HepG2 (cell line): ENCODE results near the gene CCDC6. TPM values are rescaled to one million over a fixed set of nuclear protein-coding genes. Genes with fewer than 3 reads are reported as not detected.

Experiments
- HOXD1 ChIP-seq: sonication (generic); formaldehyde crosslinking; IDR thresholded peaks from 2 replicates; pipeline ENCODE4 v1.5.0; 2020; ENCODE audit warnings: missing genetic modification reagents
- NAIF1 ChIP-seq: sonication (generic); formaldehyde crosslinking; IDR thresholded peaks from 2 replicates; pipeline ENCODE4 v1.5.0; 2020; ENCODE audit warnings: mild to moderate bottlenecking, missing genetic modification reagents, borderline replicate concordance
- NFYB ChIP-seq: sonication (generic); formaldehyde crosslinking; IDR thresholded peaks from 2 replicates; pipeline ENCODE4 v1.4.0; 2020; ENCODE audit warnings: missing genetic modification reagents
- PRMT3 ChIP-seq: sonication (generic); formaldehyde crosslinking; IDR thresholded peaks from 2 replicates; pipeline ENCODE4 v1.8.1; 2022; ENCODE audit warnings: low read depth, mild to moderate bottlenecking, moderate library complexity, missing genetic modification reagents, borderline replicate concordance
- RFXANK ChIP-seq: IDR thresholded peaks from 2 replicates; pipeline ENCODE4 v1.6.1; 2016
- SRSF1 ChIP-seq: fragments of 200-400 bp; formaldehyde crosslinking; optimal IDR thresholded peaks from 2 replicates; pipeline ENCODE3; 2017; ENCODE audit warnings: mild to moderate bottlenecking, low read depth, low read length, moderate library complexity
- ZIK1 ChIP-seq: sonication (generic); formaldehyde crosslinking; IDR thresholded peaks from 2 replicates; pipeline ENCODE4 v1.5.0; 2020; ENCODE audit warnings: mild to moderate bottlenecking, low read depth, missing genetic modification reagents, borderline replicate concordance
- ZNF253 ChIP-seq: sonication (generic); formaldehyde crosslinking; IDR thresholded peaks from 2 replicates; pipeline ENCODE4 v1.8.0; 2022; ENCODE audit warnings: mild to moderate bottlenecking, missing genetic modification reagents, borderline replicate concordance
- ZNF589 ChIP-seq: sonication (generic); formaldehyde crosslinking; conservative IDR thresholded peaks from 2 replicates; pipeline ENCODE4 v1.8.0; 2022; ENCODE audit warnings: mild to moderate bottlenecking, moderate library complexity, missing genetic modification reagents
- polyA plus RNA-seq, 8 experiments: library from polyadenylated mRNA; depleted of rRNA in 3 of 8; stranded (reverse) in 7 of 8; unstranded in 1 of 8; fragments of >200 nt; fragmentation: Illumina TruSeq in 4 of 8; extraction: Trizol in 4 of 8; gene quantifications; 2 replicates each; pipeline versions ENCODE4 v1.2.1 to v1.2.3, GENCODE V29; 2011 to 2016; ENCODE audit warnings: low read depth in 4 of 8, missing spikeins in 1 of 8, mixed read lengths in 1 of 8; ENCODE audit not compliant: insufficient read depth in 1 of 8
- total RNA-seq, 5 experiments: library from RNA; depleted of rRNA; stranded (reverse); fragments of >200 nt; fragmentation: Illumina TruSeq; extraction: Trizol; gene quantifications; 2 replicates each; pipeline ENCODE4 v1.2.3, GENCODE V29; 2016; ENCODE audit warnings: low read depth in 1 of 5
- TF ChIP-seq, protein P1 (sequence below), 2 experiments: IDR thresholded peaks; 2 replicates each; pipeline ENCODE4 v1.6.1; 2011 to 2012; ENCODE audit warnings: low read length in 2 of 2, borderline replicate concordance in 1 of 2, low read depth in 1 of 2, mild to moderate bottlenecking in 1 of 2, moderate library complexity in 1 of 2
- TF ChIP-seq, protein P2 (sequence below): sonication (generic); formaldehyde crosslinking; IDR thresholded peaks from 2 replicates; pipeline ENCODE4 v1.5.0; 2020; ENCODE audit warnings: missing genetic modification reagents
- TF ChIP-seq, protein P3 (sequence below): sonication (generic); formaldehyde crosslinking; IDR thresholded peaks from 2 replicates; pipeline ENCODE4 v1.8.0; 2022; ENCODE audit warnings: mild to moderate bottlenecking, missing genetic modification reagents, moderate library complexity
- TF ChIP-seq, protein P4 (sequence below): sonication (generic); formaldehyde crosslinking; IDR thresholded peaks from 2 replicates; pipeline ENCODE4 v1.4.0; 2020; ENCODE audit warnings: low read depth, missing genetic modification reagents

CCDC6 gene
- total and polyA plus RNA-seq, 2 of the 13 experiments (the other 11 are each of a cell fraction or from before 2014, with no cell fraction given), result 17.9 to 18.3 TPM

DNA sequence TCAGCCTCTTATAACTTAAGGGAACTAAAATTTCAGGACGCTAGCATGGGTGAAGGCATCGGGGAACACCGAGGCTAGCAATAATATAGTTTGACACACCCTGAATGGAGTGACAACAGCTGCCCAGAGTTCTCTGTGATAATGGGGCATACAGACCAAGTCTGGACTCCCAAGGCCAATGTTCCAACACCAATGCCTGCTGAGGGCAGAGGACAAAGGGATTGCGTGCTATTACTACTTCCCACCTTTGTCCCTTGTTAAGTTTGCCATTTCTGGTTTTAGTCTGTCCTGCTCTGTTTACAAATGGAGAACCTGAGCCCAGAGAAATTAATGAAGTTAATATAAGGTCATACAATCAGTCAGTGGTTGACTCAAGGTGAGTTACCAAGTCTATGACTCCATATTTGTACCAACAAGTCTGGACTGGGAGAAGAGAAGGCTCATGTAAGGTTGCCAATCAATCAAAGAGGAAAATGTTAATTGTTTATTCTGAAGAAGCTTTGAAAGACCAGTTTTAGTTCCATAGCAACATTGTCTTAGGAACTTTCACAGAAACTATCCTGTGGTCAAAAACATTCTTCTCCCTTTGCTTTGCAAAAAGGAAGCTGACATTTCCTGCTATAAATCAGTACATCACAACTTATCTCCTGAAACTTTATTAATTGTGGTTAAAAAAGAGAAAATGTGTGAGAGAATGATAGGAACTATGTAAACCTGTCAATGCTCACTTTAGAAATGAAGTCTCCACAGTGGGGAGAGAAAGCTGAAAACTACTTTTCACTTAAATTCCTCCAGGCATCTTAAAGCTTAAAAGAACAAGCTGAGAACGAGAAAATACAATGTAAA is 74.5 kb downstream of the CCDC6 start (continued):
- TF ChIP-seq, protein P1, sequence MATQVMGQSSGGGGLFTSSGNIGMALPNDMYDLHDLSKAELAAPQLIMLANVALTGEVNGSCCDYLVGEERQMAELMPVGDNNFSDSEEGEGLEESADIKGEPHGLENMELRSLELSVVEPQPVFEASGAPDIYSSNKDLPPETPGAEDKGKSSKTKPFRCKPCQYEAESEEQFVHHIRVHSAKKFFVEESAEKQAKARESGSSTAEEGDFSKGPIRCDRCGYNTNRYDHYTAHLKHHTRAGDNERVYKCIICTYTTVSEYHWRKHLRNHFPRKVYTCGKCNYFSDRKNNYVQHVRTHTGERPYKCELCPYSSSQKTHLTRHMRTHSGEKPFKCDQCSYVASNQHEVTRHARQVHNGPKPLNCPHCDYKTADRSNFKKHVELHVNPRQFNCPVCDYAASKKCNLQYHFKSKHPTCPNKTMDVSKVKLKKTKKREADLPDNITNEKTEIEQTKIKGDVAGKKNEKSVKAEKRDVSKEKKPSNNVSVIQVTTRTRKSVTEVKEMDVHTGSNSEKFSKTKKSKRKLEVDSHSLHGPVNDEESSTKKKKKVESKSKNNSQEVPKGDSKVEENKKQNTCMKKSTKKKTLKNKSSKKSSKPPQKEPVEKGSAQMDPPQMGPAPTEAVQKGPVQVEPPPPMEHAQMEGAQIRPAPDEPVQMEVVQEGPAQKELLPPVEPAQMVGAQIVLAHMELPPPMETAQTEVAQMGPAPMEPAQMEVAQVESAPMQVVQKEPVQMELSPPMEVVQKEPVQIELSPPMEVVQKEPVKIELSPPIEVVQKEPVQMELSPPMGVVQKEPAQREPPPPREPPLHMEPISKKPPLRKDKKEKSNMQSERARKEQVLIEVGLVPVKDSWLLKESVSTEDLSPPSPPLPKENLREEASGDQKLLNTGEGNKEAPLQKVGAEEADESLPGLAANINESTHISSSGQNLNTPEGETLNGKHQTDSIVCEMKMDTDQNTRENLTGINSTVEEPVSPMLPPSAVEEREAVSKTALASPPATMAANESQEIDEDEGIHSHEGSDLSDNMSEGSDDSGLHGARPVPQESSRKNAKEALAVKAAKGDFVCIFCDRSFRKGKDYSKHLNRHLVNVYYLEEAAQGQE (IDR thresholded peaks at IDR 0.05; ENCODE audit: borderline replicate concordance in 1 of 2, low read depth in 1 of 2, low read length in 2 of 2), result no peak
- TF ChIP-seq HOXD1 (CRISPR knock-in tag), result no peak
- TF ChIP-seq NFYB (CRISPR knock-in tag), result no peak
- TF ChIP-seq, protein P2, sequence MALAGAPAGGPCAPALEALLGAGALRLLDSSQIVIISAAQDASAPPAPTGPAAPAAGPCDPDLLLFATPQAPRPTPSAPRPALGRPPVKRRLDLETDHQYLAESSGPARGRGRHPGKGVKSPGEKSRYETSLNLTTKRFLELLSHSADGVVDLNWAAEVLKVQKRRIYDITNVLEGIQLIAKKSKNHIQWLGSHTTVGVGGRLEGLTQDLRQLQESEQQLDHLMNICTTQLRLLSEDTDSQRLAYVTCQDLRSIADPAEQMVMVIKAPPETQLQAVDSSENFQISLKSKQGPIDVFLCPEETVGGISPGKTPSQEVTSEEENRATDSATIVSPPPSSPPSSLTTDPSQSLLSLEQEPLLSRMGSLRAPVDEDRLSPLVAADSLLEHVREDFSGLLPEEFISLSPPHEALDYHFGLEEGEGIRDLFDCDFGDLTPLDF, result no peak
- TF ChIP-seq ZIK1 (CRISPR knock-in tag), result no peak
- TF ChIP-seq, protein P3, sequence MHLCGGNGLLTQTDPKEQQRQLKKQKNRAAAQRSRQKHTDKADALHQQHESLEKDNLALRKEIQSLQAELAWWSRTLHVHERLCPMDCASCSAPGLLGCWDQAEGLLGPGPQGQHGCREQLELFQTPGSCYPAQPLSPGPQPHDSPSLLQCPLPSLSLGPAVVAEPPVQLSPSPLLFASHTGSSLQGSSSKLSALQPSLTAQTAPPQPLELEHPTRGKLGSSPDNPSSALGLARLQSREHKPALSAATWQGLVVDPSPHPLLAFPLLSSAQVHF (CRISPR knock-in tag), result no peak
- TF ChIP-seq, protein P4, sequence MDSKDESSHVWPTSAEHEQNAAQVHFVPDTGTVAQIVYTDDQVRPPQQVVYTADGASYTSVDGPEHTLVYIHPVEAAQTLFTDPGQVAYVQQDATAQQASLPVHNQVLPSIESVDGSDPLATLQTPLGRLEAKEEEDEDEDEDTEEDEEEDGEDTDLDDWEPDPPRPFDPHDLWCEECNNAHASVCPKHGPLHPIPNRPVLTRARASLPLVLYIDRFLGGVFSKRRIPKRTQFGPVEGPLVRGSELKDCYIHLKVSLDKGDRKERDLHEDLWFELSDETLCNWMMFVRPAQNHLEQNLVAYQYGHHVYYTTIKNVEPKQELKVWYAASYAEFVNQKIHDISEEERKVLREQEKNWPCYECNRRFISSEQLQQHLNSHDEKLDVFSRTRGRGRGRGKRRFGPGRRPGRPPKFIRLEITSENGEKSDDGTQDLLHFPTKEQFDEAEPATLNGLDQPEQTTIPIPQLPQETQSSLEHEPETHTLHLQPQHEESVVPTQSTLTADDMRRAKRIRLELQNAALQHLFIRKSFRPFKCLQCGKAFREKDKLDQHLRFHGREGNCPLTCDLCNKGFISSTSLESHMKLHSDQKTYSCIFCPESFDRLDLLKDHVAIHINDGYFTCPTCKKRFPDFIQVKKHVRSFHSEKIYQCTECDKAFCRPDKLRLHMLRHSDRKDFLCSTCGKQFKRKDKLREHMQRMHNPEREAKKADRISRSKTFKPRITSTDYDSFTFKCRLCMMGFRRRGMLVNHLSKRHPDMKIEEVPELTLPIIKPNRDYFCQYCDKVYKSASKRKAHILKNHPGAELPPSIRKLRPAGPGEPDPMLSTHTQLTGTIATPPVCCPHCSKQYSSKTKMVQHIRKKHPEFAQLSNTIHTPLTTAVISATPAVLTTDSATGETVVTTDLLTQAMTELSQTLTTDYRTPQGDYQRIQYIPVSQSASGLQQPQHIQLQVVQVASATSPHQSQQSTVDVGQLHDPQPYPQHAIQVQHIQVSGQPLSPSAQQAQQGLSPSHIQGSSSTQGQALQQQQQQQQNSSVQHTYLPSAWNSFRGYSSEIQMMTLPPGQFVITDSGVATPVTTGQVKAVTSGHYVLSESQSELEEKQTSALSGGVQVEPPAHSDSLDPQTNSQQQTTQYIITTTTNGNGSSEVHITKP, result no peak
- no peak for TF ChIP-seq SRSF1
- no peak for TF ChIP-seq NAIF1
- no peak for TF ChIP-seq RFXANK (CRISPR knock-in tag)
- no peak for TF ChIP-seq ZNF253 (CRISPR knock-in tag)
- no peak for TF ChIP-seq ZNF589 (CRISPR knock-in tag)
- TF ChIP-seq PRMT3, result no peak
